Spleen (tissue), 7 donors: ENCODE results near the gene MAMSTR.

Source experiments
- POLR2AphosphoS5 ChIP-seq, 3 donors: sonication (generic); formaldehyde crosslinking; IDR thresholded peaks; one replicate each; pipeline ENCODE4 v1.5.1; 2017; ENCODE audit warnings: antibody characterized with exemption in 3 of 3
- TF ChIP-seq, protein P1 (sequence below), 11 experiments: fragments of 200-600 bp in 7 of 11; fragments of 450-650 bp in 4 of 11; sonication (generic) in 4 of 11; IDR thresholded peaks in 8 of 11; conservative IDR thresholded peaks in 3 of 11; 1 replicate in 7 of 11; 2 replicates in 4 of 11; pipeline versions ENCODE4 v1.4.0 to v1.8.0; 2016 to 2021; ENCODE audit warnings: antibody characterized with exemption in 11 of 11, inconsistent platforms in 4 of 11, mild to moderate bottlenecking in 1 of 11
- donor health status: DM: no; HTN: no; CAD: no; lungs with moderate emphysema.
- donor health status: DM: no; HTN: no; CAD: no.
- donor health status: DM: no; HTN: no; CAD: no.

- TF ChIP-seq, protein P1, sequence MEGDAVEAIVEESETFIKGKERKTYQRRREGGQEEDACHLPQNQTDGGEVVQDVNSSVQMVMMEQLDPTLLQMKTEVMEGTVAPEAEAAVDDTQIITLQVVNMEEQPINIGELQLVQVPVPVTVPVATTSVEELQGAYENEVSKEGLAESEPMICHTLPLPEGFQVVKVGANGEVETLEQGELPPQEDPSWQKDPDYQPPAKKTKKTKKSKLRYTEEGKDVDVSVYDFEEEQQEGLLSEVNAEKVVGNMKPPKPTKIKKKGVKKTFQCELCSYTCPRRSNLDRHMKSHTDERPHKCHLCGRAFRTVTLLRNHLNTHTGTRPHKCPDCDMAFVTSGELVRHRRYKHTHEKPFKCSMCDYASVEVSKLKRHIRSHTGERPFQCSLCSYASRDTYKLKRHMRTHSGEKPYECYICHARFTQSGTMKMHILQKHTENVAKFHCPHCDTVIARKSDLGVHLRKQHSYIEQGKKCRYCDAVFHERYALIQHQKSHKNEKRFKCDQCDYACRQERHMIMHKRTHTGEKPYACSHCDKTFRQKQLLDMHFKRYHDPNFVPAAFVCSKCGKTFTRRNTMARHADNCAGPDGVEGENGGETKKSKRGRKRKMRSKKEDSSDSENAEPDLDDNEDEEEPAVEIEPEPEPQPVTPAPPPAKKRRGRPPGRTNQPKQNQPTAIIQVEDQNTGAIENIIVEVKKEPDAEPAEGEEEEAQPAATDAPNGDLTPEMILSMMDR (IDR thresholded peaks at IDR 0.05 in 8 of 11, conservative IDR thresholded peaks at IDR 0.05 in 3 of 11) = no peak
- TF ChIP-seq POLR2AphosphoS5 (IDR thresholded peaks at IDR 0.05) = no peak
These were observed 11.9 kb upstream of the MAMSTR start for GRCh38 chr19:48731452-48731851.
